ENCODE measurements around the gene ABLIM2.

- peak in 1 of 2 donors; percentile 35 for TF ChIP-seq POLR2AphosphoS5 (IDR thresholded peaks at IDR 0.05)
- no peak for TF ChIP-seq POLR2A (IDR thresholded peaks at IDR 0.05; ENCODE audit: low read depth)
Measured at GRCh38 chr4:8050555-8051206, 107.9 kb downstream of the ABLIM2 start.
